Left renal cortex interstitium (tissue), 4 donors: Measurements from ENCODE around the gene IGFL1. TPM values are rescaled to one million over a fixed set of nuclear protein-coding genes. Genes with fewer than 3 reads are reported as not detected.
"Not testable (repeated sequence)": the region's sequence is repeated elsewhere in the genome, so short reads cannot be mapped to it uniquely, and the experiment has no call there.

Experiments used
- DNase-seq, 4 donors: peaks; one replicate each; pipeline ENCODE4 v3.0.0-alpha.2; 2013; ENCODE audit warnings: low read depth in 4 of 4, low spot score in 2 of 4, missing footprints in 1 of 4
- polyA plus RNA-seq, 4 donors: library from polyadenylated mRNA; unstranded; fragments of 120-200 nt; gene quantifications; one replicate each; pipeline ENCODE4 v1.2.1, GENCODE V29; 2013; ENCODE audit not compliant: insufficient read length in 4 of 4

The IGFL1 gene
- polyA plus RNA-seq, 4 donors = not detected

GRCh38 chr19:46201454-46202310 is 27.9 kb upstream of the IGFL1 start:
- DNase-seq = no peak

- DNase-seq = no peak
Observed at GRCh38 chr19:46202426-46202825, 27.1 kb upstream of the IGFL1 start.

- DNase-seq = no peak
Observed at GRCh38 chr19:46202872-46203860, 26.4 kb upstream of the IGFL1 start.

GRCh38 chr19:46204008-46204407 is 25.5 kb upstream of the IGFL1 start:
- DNase-seq = no peak

- DNase-seq = no peak
Observed at GRCh38 chr19:46205183-46205984, 24.2 kb upstream of the IGFL1 start.

GRCh38 chr19:46206176-46206575 is 23.4 kb upstream of the IGFL1 start:
- no peak for DNase-seq

GRCh38 chr19:46206682-46207081 is 22.9 kb upstream of the IGFL1 start:
- no peak for DNase-seq

- DNase-seq = not testable (repeated sequence)
Observed at GRCh38 chr19:46207858-46208257, 21.7 kb upstream of the IGFL1 start.

- DNase-seq = no peak
Observed at GRCh38 chr19:46209051-46209450, 20.5 kb upstream of the IGFL1 start.

- DNase-seq = no peak
Observed at GRCh38 chr19:46209472-46209871, 20.1 kb upstream of the IGFL1 start.

- no peak for DNase-seq
Observed at GRCh38 chr19:46210669-46211068, 18.9 kb upstream of the IGFL1 start.

- DNase-seq = no peak
Observed at GRCh38 chr19:46211201-46211881, 18.2 kb upstream of the IGFL1 start.

- DNase-seq = not testable (repeated sequence)
Observed at GRCh38 chr19:46212592-46212991, 16.9 kb upstream of the IGFL1 start.

- no peak for DNase-seq
Observed at GRCh38 chr19:46213156-46213555, 16.4 kb upstream of the IGFL1 start.

GRCh38 chr19:46213806-46214205 is 15.7 kb upstream of the IGFL1 start:
- DNase-seq = no peak

GRCh38 chr19:46216612-46217011 is 12.9 kb upstream of the IGFL1 start:
- DNase-seq = no peak

GRCh38 chr19:46217476-46217875 is 12.1 kb upstream of the IGFL1 start:
- DNase-seq = no peak

GRCh38 chr19:46218160-46218559 is 11.4 kb upstream of the IGFL1 start:
- DNase-seq = peak; percentile 13 to 53 (median 19)

- DNase-seq = no peak
Observed at GRCh38 chr19:46220038-46220615, 9.4 kb upstream of the IGFL1 start.

GRCh38 chr19:46221152-46221551 is 8.4 kb upstream of the IGFL1 start:
- DNase-seq = no peak
